ENCODE data around the gene IFI6.

Gene IFI6

GRCh38 chr1:27666791-27667254 is 5.2 kb downstream of the IFI6 start:
- H3K79me1 ChIP-seq (ENCODE audit: low read depth, low read length), result no peaks in the 10 kb centered on the region
- no peak overlapping the region for H3K9ac ChIP-seq (ENCODE audit: low read depth, low read length, poor library complexity)
- H3K36me3 ChIP-seq (replicated peaks in 1 of 2; ENCODE audit: control insufficient read depth in 2 of 2, insufficient read depth in 2 of 2, low read length in 2 of 2), result no peaks in the 10 kb centered on the region
- H3K23ac ChIP-seq (ENCODE audit: low read depth, low read length, poor library complexity), result no peak overlapping the region
- no peak for DNase-seq (ENCODE audit: low spot score)
- no peak overlapping the region for H2BK5ac ChIP-seq (ENCODE audit: low read length)
- no peak overlapping the region for H3K4me2 ChIP-seq (ENCODE audit: insufficient read depth, low read length, poor library complexity, severe bottlenecking)
- H3K4me1 ChIP-seq (ENCODE audit: control insufficient read depth in 2 of 2, insufficient read depth in 1 of 2, low read depth in 1 of 2, low read length in 2 of 2), result peaks cover 9 to 10% of the 10 kb centered on the region in 2 donors
- no peak overlapping the region for H3K27ac ChIP-seq (replicated peaks; ENCODE audit: low read length)
- no peak overlapping the region for H3K18ac ChIP-seq (ENCODE audit: low read length)
- no peak overlapping the region for H2BK120ac ChIP-seq (ENCODE audit: low read depth, low read length)
- H2AFZ ChIP-seq (ENCODE audit: low read length), result no peak overlapping the region
- H4K8ac ChIP-seq (ENCODE audit: low read depth, low read length), result no peak overlapping the region
- peaks cover 0 to 5% (median 0%) of the 10 kb centered on the region in 3 experiments for H3K27me3 ChIP-seq (ENCODE audit: control insufficient read depth in 3 of 3, insufficient read depth in 3 of 3, low read depth in 1 of 3, low read length in 3 of 3)
- H3K14ac ChIP-seq (ENCODE audit: low read length), result no peak overlapping the region
- H3K4me3 ChIP-seq (ENCODE audit: low read length in 2 of 2), result no peak overlapping the region
- no peak overlapping the region for H2BK15ac ChIP-seq (ENCODE audit: low read length)
- H2AK5ac ChIP-seq (ENCODE audit: low read depth, low read length), result no peak overlapping the region
- no peak overlapping the region for H4K91ac ChIP-seq (ENCODE audit: low read depth, low read length, poor library complexity)
- no CpG with 5 or more reads among the region's 6 CpGs for WGBS, 2 donors (ENCODE audit: extremely low coverage in 2 of 2, insufficient read length in 2 of 2, insufficient replicate concordance in 1 of 2)
- no peaks in the 10 kb centered on the region for H3K9me3 ChIP-seq (replicated peaks in 1 of 2; ENCODE audit: control insufficient read depth in 2 of 2, insufficient read depth in 1 of 2, low read depth in 1 of 2, low read length in 2 of 2)
- H3K4ac ChIP-seq (ENCODE audit: low read length), result no peak overlapping the region
- no peak overlapping the region for H2BK12ac ChIP-seq (ENCODE audit: low read length)

- no peak overlapping the region for H3K14ac ChIP-seq (ENCODE audit: low read length)
- no peak overlapping the region for H4K8ac ChIP-seq (ENCODE audit: low read depth, low read length)
- peaks cover 7 to 8% of the 10 kb centered on the region in 2 donors for H3K4me1 ChIP-seq (ENCODE audit: control insufficient read depth in 2 of 2, insufficient read depth in 1 of 2, low read depth in 1 of 2, low read length in 2 of 2)
- H3K36me3 ChIP-seq (replicated peaks in 1 of 2; ENCODE audit: control insufficient read depth in 2 of 2, insufficient read depth in 2 of 2, low read length in 2 of 2), result no peaks in the 10 kb centered on the region
- no peak overlapping the region for H3K23ac ChIP-seq (ENCODE audit: low read depth, low read length, poor library complexity)
- H3K4me3 ChIP-seq (ENCODE audit: low read length in 2 of 2), result no peak overlapping the region
- no peak overlapping the region for H2AK5ac ChIP-seq (ENCODE audit: low read depth, low read length)
- no peaks in the 10 kb centered on the region for H3K79me1 ChIP-seq (ENCODE audit: low read depth, low read length)
- DNase-seq (ENCODE audit: low spot score), result no peak
- H2BK12ac ChIP-seq (ENCODE audit: low read length), result no peak overlapping the region
- no peak overlapping the region for H3K27ac ChIP-seq (replicated peaks; ENCODE audit: low read length)
- H3K4ac ChIP-seq (ENCODE audit: low read length), result no peak overlapping the region
- no peak overlapping the region for H2BK15ac ChIP-seq (ENCODE audit: low read length)
- H3K27me3 ChIP-seq (ENCODE audit: control insufficient read depth in 3 of 3, insufficient read depth in 3 of 3, low read depth in 1 of 3, low read length in 3 of 3), result peaks cover 0 to 6% (median 0%) of the 10 kb centered on the region in 3 experiments
- no peak overlapping the region for H2BK120ac ChIP-seq (ENCODE audit: low read depth, low read length)
- WGBS, 2 donors (ENCODE audit: extremely low coverage in 2 of 2, insufficient read length in 2 of 2, insufficient replicate concordance in 1 of 2), result no CpG with 5 or more reads among the region's 4 CpGs
- H2AFZ ChIP-seq (ENCODE audit: low read length), result no peak overlapping the region
- H4K91ac ChIP-seq (ENCODE audit: low read depth, low read length, poor library complexity), result no peak overlapping the region
- no peak overlapping the region for H3K4me2 ChIP-seq (ENCODE audit: insufficient read depth, low read length, poor library complexity, severe bottlenecking)
- H3K18ac ChIP-seq (ENCODE audit: low read length), result no peak overlapping the region
- no peaks in the 10 kb centered on the region for H3K9me3 ChIP-seq (replicated peaks in 1 of 2; ENCODE audit: control insufficient read depth in 2 of 2, insufficient read depth in 1 of 2, low read depth in 1 of 2, low read length in 2 of 2)
- no peak overlapping the region for H2BK5ac ChIP-seq (ENCODE audit: low read length)
- H3K9ac ChIP-seq (ENCODE audit: low read depth, low read length, poor library complexity), result no peak overlapping the region
Measured at GRCh38 chr1:27666294-27666693, 5.7 kb downstream of the IFI6 start.

GRCh38 chr1:27665016-27665651 is 6.9 kb downstream of the IFI6 start:
- no peak overlapping the region for H2BK12ac ChIP-seq (ENCODE audit: low read length)
- no CpG with 5 or more reads among the region's 9 CpGs for WGBS, 2 donors (ENCODE audit: extremely low coverage in 2 of 2, insufficient read length in 2 of 2, insufficient replicate concordance in 1 of 2)

GRCh38 chr1:27664291-27664690 is 7.7 kb downstream of the IFI6 start:
- no peaks in the 10 kb centered on the region for H3K36me3 ChIP-seq (replicated peaks in 1 of 2; ENCODE audit: control insufficient read depth in 2 of 2, insufficient read depth in 2 of 2, low read length in 2 of 2)
- H4K91ac ChIP-seq (ENCODE audit: low read depth, low read length, poor library complexity), result no peak overlapping the region
- no peak overlapping the region for H3K18ac ChIP-seq (ENCODE audit: low read length)
- no peak overlapping the region for H4K8ac ChIP-seq (ENCODE audit: low read depth, low read length)
- H3K14ac ChIP-seq (ENCODE audit: low read length), result no peak overlapping the region
- WGBS, 2 donors (ENCODE audit: extremely low coverage in 2 of 2, insufficient read length in 2 of 2, insufficient replicate concordance in 1 of 2), result no CpG with 5 or more reads among the region's 8 CpGs
- no peak overlapping the region for H3K4me2 ChIP-seq (ENCODE audit: insufficient read depth, low read length, poor library complexity, severe bottlenecking)
- no peak overlapping the region for H2AK5ac ChIP-seq (ENCODE audit: low read depth, low read length)
- H3K79me1 ChIP-seq (ENCODE audit: low read depth, low read length), result no peaks in the 10 kb centered on the region
- no peak overlapping the region for H2AFZ ChIP-seq (ENCODE audit: low read length)
- H3K27ac ChIP-seq (replicated peaks; ENCODE audit: low read length), result no peak overlapping the region
- H3K4ac ChIP-seq (ENCODE audit: low read length), result no peak overlapping the region
- no peak overlapping the region for H3K23ac ChIP-seq (ENCODE audit: low read depth, low read length, poor library complexity)
- H3K4me3 ChIP-seq (ENCODE audit: low read length in 2 of 2), result no peak overlapping the region
- no peak overlapping the region for H2BK5ac ChIP-seq (ENCODE audit: low read length)
- H2BK120ac ChIP-seq (ENCODE audit: low read depth, low read length), result no peak overlapping the region
- DNase-seq (ENCODE audit: low spot score), result no peak
- no peak overlapping the region for H3K9ac ChIP-seq (ENCODE audit: low read depth, low read length, poor library complexity)
- peaks cover 7 to 8% of the 10 kb centered on the region in 2 donors for H3K4me1 ChIP-seq (ENCODE audit: control insufficient read depth in 2 of 2, insufficient read depth in 1 of 2, low read depth in 1 of 2, low read length in 2 of 2)
- H3K9me3 ChIP-seq (replicated peaks in 1 of 2; ENCODE audit: control insufficient read depth in 2 of 2, insufficient read depth in 1 of 2, low read depth in 1 of 2, low read length in 2 of 2), result no peaks in the 10 kb centered on the region
- no peak overlapping the region for H2BK15ac ChIP-seq (ENCODE audit: low read length)
- H3K27me3 ChIP-seq (ENCODE audit: control insufficient read depth in 3 of 3, insufficient read depth in 3 of 3, low read depth in 1 of 3, low read length in 3 of 3), result peaks cover 0 to 2% (median 0%) of the 10 kb centered on the region in 3 experiments
- H2BK12ac ChIP-seq (ENCODE audit: low read length), result no peak overlapping the region

More at GRCh38 chr1:27665016-27665651, 6.9 kb downstream of the IFI6 start:
- H3K4me3 ChIP-seq (ENCODE audit: low read length in 2 of 2), result no peak overlapping the region
- no peaks in the 10 kb centered on the region for H3K36me3 ChIP-seq (replicated peaks in 1 of 2; ENCODE audit: control insufficient read depth in 2 of 2, insufficient read depth in 2 of 2, low read length in 2 of 2)
- no peak overlapping the region for H2AK5ac ChIP-seq (ENCODE audit: low read depth, low read length)
- H3K9ac ChIP-seq (ENCODE audit: low read depth, low read length, poor library complexity), result no peak overlapping the region
- H3K4ac ChIP-seq (ENCODE audit: low read length), result no peak overlapping the region
- H3K14ac ChIP-seq (ENCODE audit: low read length), result no peak overlapping the region
- H2AFZ ChIP-seq (ENCODE audit: low read length), result no peak overlapping the region
- H3K23ac ChIP-seq (ENCODE audit: low read depth, low read length, poor library complexity), result no peak overlapping the region
- DNase-seq (ENCODE audit: low spot score), result no peak
- peaks cover 0 to 6% (median 0%) of the 10 kb centered on the region in 3 experiments for H3K27me3 ChIP-seq (ENCODE audit: control insufficient read depth in 3 of 3, insufficient read depth in 3 of 3, low read depth in 1 of 3, low read length in 3 of 3)
- H3K4me1 ChIP-seq (ENCODE audit: control insufficient read depth in 2 of 2, insufficient read depth in 1 of 2, low read depth in 1 of 2, low read length in 2 of 2), result peaks cover 7 to 8% of the 10 kb centered on the region in 2 donors
- H3K27ac ChIP-seq (replicated peaks; ENCODE audit: low read length), result no peak overlapping the region
- H4K91ac ChIP-seq (ENCODE audit: low read depth, low read length, poor library complexity), result no peak overlapping the region
- no peaks in the 10 kb centered on the region for H3K9me3 ChIP-seq (replicated peaks in 1 of 2; ENCODE audit: control insufficient read depth in 2 of 2, insufficient read depth in 1 of 2, low read depth in 1 of 2, low read length in 2 of 2)
- no peak overlapping the region for H2BK120ac ChIP-seq (ENCODE audit: low read depth, low read length)
- H3K18ac ChIP-seq (ENCODE audit: low read length), result no peak overlapping the region
- H3K4me2 ChIP-seq (ENCODE audit: insufficient read depth, low read length, poor library complexity, severe bottlenecking), result no peak overlapping the region
- H4K8ac ChIP-seq (ENCODE audit: low read depth, low read length), result no peak overlapping the region
- H2BK5ac ChIP-seq (ENCODE audit: low read length), result no peak overlapping the region
- H3K79me1 ChIP-seq (ENCODE audit: low read depth, low read length), result no peaks in the 10 kb centered on the region
- no peak overlapping the region for H2BK15ac ChIP-seq (ENCODE audit: low read length)

All from neuronal stem cell (in vitro differentiated cells).